ENCODE measurements around the gene MGST2.

DNA sequence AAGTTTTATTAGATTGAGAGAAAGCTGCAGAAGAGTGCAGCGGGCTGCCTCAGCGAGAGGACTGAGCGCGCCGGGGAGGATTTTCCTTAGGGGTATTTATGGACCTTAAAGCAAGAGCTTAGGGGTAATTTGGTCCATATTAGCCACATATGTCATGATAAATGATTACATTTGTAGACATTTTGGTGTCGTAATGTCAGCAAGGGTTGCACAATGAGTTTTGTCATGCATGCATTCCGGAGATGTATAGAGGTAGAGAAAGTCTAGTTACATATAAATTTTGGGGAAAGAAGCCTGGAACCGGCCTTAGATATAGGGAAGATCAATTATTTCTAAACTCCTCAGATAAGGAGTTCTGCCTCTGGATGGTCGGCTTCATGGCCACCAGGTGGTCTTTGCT lies 10.0 kb downstream of the MGST2 start:
- TF ChIP-seq, protein P1, sequence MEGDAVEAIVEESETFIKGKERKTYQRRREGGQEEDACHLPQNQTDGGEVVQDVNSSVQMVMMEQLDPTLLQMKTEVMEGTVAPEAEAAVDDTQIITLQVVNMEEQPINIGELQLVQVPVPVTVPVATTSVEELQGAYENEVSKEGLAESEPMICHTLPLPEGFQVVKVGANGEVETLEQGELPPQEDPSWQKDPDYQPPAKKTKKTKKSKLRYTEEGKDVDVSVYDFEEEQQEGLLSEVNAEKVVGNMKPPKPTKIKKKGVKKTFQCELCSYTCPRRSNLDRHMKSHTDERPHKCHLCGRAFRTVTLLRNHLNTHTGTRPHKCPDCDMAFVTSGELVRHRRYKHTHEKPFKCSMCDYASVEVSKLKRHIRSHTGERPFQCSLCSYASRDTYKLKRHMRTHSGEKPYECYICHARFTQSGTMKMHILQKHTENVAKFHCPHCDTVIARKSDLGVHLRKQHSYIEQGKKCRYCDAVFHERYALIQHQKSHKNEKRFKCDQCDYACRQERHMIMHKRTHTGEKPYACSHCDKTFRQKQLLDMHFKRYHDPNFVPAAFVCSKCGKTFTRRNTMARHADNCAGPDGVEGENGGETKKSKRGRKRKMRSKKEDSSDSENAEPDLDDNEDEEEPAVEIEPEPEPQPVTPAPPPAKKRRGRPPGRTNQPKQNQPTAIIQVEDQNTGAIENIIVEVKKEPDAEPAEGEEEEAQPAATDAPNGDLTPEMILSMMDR (IDR thresholded peaks at IDR 0.05): no peak
- TF ChIP-seq POLR2A (IDR thresholded peaks at IDR 0.05): no peak

Measured in right lobe of liver (tissue), 4 donors.